NCI-H146 (cell line): ENCODE measurements around the gene BMERB1.
A peak's percentile ranks its signal among the peaks of the same experiment; 100 is the strongest.
"Not testable (repeated sequence)": the region's sequence is repeated elsewhere in the genome, so short reads cannot be mapped to it uniquely, and the experiment has no call there.

Experiments used
- DNase-seq: peaks from one replicate; lab custom pipeline; 2025; lab: John Stamatoyannopoulos, UW

The BMERB1 gene

DNA sequence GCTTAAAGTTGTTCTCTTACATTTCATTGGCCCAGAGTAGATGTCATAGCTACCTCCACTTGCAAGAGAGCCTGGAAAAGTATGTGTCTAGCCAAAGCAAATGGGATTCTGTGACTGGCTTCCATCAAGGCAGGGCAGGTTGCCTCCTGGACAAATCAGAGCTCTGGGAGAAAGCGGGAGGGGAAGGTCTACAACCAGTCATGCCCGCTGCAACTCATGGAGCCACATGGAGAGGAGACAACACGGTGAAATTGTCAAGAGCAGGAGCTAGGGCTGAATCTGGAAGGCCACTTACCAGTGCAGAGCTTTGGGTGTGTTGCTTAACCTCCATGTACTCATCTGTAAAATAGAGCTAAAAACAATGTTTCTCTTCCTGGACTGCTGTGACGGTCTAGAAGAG lies 124.8 kb downstream of the BMERB1 start:
- no peak for DNase-seq

DNA sequence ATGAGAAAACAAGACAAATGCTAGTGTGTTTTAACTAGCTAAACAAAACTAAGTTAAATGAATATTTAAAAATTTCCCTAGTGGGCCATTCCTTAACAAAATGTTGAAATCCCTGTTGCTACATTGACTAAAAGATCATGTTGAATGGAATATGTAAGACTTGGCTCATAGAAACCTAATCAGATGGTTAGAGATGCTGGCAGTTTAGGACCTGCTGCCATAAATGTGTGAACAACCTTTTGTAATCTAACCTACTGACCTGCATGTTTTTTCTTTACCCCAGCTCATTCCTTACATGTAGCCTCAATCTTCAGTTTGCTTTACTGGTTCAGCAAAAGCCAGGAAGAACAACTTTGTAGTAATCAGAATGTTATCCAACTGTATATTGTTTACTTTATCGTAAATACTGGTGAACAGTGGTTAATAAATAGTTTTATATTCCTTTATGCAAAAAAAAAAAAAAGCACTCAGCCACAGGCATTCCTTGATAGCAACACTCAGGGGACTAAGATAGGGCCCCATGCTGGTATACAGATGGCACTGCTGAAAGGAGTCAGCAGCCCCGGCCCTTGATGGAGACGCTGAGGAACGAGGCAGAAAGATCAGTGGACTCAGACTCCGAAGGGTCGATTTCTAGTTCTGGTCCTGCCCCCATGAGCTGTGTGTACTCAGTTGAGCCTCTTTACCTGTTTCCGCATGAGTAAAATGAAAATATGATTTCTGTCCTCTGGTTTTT lies 130.4 kb downstream of the BMERB1 start:
- DNase-seq: no peak

DNA sequence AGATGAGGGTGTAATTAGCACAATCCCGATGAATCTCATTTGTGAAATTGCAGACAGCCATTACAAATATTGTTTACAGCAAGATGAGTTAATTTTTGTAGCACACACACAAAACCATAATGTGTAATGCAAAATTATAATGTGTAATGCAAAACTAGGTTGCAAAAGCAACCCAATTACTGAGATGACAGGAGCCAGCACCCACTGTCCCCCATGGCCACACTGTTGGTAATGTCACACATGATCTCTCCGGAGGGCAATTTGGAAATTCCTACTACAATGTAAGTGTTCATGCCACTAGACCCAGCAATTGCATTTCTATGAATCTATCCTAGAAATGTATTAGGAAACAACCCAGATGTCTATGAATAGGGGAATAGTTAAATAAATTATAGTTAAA lies 131.7 kb downstream of the BMERB1 start:
- DNase-seq: no peak

DNA sequence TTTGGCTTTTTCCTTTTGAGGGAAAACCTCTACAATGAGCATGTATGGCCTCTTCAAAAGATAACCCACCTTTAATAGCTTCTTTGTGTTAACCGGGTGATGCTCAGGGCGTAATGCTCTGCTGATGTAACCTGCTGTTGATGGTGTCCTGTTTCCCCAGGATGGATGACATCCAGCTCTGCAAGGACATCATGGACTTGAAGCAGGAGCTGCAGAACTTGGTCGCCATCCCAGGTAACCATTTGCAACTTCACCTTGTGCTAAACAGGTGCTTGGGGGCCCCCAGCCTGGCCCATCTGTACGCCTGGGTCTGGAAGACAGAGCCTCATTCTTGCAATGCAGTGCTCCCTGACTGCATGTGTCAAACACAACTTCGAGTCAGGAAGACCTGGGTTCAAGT lies 133.4 kb downstream of the BMERB1 start:
- DNase-seq: no peak

DNA sequence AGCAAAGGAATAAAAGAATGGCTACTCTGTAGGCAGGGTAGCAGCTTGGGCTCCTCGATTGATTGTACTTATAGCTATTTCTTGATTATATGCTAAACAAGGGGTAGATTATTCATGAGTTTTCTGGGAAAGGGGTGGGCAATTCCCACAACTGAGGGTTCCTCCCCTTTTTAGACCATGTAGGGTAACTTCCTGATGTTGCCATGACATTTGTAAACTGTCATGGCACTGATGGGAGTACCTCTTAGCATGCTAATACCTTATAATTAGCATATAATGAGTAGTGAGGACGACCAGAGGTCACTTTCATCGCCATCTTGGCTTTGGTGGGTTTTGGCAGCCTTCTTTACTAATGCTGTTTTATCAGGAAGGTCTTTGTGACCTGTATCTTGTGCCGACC lies 136.3 kb downstream of the BMERB1 start:
- not testable (repeated sequence) for DNase-seq

DNA sequence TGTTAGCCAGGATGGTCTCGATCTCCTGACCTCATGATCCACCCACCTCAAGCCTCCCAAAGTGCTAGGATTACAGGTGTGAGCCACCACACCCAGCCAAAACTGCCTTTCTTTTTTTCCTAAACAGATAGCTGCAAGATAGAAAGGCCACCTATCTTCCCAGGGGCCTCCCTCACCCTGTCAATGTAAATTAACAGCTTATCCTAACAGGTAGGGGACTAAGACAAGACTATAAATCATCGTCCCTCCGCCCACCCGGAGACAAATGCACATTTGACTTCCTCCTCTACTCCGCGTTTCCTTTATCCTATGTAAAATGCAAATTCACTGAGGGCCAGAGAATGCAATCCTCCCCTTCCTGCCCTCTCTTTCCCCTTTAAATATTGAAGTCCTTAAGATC lies 137.2 kb downstream of the BMERB1 start:
- DNase-seq: no peak

DNA sequence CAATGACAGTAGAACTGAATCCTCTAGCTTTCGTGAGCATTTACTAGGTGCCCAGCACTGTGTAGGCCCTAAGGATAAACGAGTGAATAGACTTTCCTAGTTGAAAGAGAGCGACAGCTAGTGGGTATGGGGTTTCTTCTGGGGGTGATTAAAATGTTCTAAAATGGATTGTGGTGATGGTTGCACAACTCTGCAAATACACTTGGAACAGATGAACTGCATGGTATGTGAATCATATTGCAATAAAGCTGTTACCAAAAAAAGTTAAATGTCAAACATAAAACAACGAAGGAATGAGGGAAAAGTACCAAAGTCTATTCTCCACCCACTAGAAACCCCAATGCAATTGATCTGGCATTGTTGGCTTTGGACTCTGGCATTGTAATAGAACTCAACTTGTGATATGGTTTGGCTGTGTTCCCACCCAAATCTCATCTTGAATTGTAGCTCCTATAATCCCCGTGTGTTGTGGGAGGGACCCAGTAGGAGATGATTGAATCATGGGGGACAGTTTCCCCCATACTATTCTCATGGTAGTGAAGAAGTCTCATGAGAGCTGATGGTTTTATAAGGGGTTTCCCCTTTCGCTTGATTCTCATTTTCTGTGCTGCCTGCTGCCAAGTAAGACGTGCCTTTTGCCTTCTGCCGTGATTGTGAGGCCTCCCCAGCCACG lies 138.1 kb downstream of the BMERB1 start:
- DNase-seq: no peak

DNA sequence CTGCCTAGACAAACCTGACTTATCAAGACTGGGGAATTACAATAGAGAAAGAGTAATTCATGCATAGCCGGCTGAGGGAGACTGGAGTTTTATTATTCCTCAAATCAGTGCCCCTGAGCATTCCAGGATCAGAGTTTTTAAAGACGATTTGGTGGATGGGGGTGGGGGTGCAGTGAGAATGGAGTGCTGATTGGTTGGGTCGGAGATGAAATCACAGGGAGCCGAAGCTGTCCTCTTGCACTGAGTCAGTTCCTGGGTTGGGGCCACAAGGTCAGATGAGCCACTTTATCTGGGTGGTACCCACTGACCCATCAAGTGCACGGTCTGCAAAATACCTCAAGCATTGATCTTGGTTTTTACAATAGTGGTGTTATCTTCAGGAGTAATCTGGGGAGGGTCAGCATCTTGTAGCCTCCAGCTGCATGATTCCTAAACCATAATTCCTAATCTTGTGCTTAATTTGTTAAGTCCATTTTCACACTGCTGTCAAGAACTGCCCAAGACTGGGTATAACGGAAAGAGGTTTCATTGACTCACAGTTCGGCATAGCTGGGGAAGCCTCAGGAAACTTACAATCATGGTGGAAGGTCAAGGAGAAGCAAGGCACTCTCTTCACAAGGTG lies 139.0 kb downstream of the BMERB1 start:
- DNase-seq: no peak

DNA sequence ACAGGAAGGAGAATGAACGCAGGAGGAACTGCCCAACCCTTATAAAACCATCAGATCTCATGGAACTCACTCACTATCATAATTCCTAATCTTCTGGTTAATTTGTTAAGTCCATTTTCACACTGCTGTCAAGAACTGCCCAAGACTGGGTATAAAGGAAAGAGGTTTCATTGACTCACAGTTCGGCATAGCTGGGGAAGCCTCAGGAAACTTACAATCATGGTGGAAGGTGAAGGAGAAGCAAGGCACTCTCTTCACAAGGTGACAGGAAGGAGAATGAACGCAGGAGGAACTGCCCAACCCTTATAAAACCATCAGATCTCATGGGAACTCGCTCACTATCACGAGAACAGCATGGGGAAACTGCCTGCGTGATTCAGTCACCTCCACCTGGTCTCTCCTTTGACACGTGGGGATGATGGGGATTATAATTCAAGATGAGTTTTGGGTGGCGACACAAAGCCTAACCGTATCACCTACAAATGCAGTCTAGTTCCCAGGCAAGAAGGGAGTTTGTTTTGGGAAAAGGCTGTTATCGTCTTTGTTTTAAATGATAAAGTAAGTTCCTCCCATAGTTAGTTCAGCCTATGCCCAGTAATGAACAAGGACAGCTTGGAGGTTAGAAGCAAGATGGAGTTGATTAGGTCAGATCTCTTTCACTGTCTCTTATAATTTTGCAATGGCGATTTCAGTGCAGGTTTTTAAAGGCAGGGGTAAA lies 139.7 kb downstream of the BMERB1 start:
- not testable (repeated sequence) for DNase-seq

DNA sequence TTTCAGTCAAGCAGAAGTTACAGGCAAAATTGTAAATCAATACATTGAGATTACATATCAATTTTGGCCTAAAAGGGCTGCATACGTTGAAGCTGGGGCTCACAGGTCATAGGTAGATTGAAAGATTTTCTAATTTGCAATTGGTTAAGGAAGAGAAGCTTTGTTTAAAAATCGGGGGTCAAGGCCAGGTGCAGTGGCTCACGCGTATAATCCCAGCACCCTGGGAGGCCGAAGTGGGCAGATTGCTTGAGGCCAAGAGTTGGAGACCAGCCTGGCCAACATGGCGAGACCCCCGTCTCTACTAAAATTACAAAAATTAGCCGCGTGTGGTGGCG lies 140.2 kb downstream of the BMERB1 start:
- DNase-seq: no peak

DNA sequence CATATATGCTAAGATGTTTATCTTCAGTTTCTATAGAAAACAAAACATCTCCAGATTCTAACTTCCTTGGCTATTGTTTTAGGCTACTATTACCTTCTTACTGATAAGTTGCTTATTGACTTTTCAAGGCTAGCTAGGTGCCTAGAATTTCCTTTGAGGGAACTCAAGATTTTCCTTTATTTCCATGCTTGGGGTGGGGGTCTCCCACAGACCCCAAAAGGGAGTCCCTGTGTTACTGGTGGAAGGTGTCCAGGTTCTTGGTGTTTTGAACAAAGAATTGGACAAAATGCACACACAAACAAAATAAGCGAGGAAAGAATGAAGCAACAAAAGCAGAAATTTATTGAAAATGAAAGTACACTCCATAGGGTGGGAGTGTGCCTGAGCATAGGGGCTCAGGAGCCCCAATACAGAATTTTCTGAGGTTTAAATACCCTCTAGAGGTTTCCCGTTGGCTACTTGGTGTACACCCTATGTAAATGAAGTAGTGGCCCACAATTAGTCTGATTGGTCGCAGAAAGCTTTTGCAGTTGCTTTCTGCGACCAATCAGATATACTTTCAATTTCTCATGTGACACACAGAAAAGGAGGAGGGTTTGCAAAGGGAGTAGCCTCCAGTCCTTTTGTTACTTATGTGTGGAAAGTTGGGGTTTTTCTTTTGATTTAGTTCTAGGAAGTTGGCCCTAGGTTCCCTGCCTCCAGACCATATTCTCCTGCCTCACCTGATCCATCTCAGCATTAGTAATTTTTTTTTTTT lies 141.1 kb downstream of the BMERB1 start:
- DNase-seq: no peak

DNA sequence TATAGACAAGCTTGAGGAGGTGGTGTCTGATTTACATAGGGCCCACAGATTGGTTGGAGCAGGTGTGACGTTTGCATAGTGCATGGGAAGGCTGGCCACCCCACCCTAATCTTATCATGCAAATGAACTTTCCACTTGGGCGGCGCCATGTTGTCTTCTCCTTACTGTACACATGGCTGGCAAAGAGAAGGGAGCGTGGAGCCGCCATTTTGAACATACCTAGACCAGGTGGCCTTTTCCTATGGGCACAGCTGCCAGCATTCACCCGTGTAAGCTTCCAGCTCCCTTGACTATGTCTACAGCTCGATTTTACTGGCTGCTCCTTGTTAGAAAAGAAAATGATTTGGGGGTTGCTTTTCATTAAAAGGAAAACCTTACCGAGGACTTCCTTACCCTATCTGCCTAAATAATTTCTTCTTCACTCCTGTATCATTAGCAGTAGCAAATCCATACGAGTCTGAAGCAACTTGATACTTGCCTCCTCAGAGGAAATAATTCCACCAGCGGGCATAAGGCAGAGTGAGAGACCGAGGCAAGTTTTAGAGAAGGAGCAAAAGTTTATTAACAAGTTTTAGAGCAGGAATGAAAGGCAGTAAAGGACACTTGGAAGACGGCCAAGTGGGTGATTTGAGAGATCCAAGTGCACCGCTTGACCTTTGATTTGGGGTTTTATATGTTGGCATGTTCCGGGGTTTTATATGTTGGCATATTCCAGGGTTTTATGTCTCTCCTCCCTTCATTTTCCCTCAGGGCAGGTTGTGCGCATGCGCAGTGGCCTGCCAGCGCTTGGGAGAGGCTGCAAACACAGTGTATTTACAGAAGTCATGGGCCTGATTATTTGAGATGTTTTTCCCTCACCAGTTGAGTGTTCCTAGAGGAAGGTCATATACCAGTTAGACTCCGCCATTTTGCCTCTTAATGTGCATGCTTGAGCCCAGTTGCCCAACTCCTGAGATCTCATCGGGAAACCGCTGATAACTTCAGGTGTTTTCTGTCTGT lies 142.9 kb downstream of the BMERB1 start:
- DNase-seq: peak; percentile 82

DNA sequence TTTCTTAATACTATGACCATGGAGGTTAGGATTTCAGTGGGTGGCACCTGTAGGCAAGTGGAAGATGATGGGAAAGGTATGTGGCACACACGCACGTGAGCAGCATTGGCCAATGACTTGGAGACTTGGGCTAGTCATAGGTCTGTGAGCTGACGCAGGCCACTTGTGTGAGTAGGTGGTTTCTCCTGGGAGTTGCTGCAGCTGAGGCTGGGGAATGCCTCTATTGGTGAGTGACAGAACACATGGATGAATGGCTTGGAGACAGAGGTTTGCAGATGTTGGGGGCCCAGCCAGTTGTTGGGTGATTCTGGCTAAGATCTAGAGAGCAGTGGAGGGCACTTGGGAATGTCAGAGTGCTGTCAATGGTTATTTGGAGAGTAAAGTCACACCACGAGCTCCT lies 144.4 kb downstream of the BMERB1 start:
- DNase-seq: no peak

DNA sequence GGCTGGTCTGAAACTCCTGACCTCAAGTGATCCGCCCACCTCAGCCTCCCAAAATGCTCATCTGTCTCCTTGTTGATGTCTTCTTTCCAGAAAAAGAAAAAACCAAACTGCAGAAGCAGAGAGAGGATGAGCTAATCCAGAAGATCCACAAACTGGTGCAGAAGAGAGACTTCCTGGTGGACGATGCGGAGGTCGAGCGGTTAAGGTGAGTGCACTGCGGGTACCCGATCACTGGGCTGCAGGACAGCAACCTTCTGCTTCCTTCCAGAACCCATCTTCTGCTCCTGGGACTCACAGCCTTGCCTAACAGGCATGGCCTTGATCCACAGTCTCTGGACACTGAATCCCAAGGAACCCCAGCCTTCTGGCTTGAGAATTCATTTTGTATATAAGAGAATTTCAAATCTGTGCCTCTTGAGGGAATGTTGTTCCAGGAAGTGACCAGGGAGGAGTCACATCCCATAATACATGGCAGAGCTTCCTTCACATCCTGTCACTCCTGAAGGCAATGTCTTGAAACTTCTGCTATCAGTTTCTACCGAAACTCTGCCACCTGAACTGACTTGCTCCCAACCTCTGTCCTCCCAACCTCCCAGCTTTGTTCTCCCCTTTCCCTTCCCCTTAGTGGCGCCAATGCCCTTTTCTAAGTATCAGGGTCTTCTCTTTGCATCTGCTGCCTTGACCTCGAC lies 146.9 kb downstream of the BMERB1 start:
- no peak for DNase-seq

DNA sequence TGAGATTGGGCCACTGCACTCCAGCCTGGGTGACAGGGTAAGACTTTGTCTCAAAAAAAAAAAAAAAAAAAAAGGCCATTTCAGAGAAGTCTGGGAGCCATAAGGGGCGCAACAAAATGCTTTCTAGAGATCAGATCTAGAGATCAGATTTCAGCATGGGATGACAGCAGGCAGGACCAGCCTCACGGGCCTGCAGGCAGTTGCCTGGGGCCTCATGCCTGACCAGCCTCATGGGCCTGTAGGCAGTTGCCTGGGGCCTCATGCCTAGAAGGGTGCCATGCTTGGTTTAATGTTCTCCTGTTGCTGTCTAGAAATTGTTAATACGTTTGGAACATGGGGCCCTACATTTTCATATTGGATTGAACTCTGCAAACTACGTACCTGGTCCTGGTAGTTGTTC lies 149.1 kb downstream of the BMERB1 start:
- DNase-seq: no peak

DNA sequence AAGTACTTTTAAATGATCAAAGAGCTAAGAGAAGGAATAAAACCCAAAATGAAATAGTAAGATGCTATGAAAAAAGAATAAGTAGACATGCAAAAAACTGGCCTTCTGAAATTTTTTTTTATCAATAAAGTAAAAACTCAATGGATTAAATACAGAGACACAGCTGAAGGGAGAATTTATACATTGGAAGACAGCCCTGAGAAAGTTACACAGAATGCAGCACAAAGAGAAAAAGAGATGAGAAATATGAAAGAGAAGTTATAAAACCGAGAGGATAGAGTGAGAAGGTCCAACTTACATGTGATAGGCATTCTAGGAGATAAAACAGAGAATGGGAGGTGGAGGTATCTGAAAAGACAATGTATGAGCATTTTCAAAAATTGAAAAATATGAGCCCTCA lies 151.6 kb downstream of the BMERB1 start:
- no peak for DNase-seq

DNA sequence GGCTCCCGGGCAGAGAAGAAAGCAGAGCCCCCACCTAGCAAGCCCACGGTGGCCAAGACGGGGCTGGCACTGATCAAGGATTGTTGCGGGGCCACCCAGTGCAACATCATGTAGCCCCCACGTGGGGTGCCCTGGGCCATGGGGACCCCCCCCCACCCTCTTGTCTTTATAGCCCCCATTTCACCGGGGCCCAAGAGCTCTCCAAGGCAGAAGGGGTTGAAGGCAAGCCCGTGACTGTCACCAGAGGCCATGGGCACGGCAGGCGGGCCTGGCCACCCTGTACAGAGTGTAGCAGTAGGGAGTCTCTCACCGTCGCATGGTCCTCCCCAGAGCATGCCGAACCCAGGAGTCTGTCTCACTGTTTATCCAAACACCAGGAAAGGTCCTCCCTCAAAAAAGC lies 152.3 kb downstream of the BMERB1 start:
- no peak for DNase-seq

DNA sequence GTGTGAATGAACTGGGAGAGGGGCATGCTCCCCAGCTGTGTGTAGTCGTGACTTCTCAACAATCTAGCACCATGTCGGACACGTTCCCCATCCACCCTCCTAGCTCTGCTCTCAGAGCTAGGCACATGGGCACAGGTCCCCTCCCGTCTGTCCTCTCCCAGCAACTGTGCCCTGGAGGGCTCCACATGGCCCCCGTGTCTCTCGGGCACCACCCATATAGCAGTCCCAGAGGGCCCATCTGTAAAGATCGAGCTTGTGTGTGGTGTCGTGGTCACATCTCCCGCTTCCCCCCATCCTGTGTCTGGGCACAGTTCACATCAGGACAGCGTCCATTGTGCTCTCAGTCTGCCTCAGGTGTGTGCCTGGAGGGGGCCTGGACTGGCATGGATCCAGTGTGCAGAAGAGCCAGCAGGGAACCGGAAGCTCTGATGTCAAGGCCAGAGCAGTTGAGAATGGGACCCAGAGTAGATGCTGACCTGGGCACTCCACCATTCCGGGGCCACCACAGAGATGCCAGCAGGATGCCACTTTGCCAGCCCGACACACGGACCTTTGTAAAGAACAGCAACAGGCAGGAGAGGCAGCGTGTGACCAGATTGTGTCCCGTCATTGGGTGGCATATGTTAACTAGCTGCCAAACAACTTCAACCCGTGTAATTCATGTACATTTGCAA lies 152.9 kb downstream of the BMERB1 start:
- peak; percentile 10 for DNase-seq

DNA sequence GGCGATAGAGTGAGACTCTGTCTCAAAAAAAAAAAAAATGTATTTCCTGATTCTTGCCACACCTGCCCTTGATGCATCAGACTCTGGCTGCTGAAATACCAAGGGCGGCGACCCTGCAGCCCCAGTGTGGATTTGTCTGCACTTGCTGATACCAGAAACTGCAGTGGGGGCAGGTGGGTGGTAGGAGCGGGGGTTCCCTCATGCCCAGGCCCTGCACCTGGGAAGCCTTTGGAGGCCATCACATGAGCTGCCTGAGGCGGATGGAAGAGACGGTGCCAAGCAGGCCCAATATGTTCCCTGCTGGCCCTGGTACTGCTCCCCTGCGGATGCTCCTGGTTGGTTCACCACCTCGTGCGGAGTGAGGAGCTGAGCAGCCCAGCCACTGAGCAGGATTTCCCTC lies 157.9 kb downstream of the BMERB1 start:
- DNase-seq: no peak

DNA sequence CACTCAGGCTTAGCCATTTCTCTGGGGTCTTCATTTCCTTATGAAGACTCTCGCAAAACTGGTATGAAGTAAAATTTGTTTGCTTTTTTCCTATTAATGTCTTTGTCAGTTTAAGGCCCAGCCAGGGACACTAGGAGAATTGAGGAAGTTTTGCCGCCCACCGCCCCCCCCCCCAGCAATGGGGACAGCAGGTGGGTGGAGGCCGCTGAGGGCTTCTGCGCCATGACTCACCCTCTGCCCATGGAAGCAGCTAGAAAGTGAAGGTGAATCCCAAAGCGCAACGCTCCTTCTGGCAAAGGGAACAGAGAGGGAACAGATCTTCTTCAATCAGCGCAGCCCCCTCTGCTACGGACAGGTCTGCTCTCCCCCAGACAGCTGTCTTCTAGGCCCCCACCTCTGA lies 158.8 kb downstream of the BMERB1 start:
- no peak for DNase-seq
